Measurements from ENCODE around the gene DIPK1A. TPM values are rescaled to one million over a fixed set of nuclear protein-coding genes. Genes with fewer than 3 reads are reported as not detected.

Gene DIPK1A
- polyA plus RNA-seq, 1 experiment = 12.3 TPM

DNA sequence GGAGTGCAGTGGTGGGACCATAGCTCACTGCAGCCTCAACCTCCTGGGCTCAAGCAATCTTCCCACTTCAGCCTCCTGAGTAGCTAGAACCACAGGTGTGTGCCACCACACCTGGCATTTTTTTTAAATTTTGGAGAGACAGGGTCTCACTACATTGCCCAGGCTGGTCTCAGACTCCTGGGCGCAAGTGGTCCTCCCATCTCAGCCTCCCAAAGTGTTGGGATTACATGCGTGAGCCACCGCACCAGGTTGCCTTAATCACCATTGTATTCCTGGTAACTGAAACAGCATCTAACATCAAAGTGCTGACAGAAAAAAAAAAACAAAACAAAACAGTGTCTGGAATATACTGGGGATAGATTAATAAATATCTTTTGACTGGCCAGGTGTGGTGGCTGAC lies 111.2 kb downstream of the DIPK1A start:
- H3K27me3 ChIP-seq (ENCODE audit: control insufficient read depth, insufficient read depth, low read length) = no peaks in the 10 kb centered on the region
- no peak overlapping the region for H3K4me3 ChIP-seq (ENCODE audit: low read depth, low read length)
- CTCF ChIA-PET = interaction anchor here (0.6 to 2.9 kb wide), 6 partner anchors 14 to 230 kb away, joined by 3 to 7 read pairs (median 4); no protein-coding TSS in a partner anchor
- H3K36me3 ChIP-seq (ENCODE audit: control insufficient read depth, insufficient read depth, low read length) = no peaks in the 10 kb centered on the region; the same call in none of the 2 replicates
- no peak for DNase-seq (ENCODE audit: low read depth)
- POLR2A ChIA-PET = no interaction called here
- TF ChIP-seq, protein P1, sequence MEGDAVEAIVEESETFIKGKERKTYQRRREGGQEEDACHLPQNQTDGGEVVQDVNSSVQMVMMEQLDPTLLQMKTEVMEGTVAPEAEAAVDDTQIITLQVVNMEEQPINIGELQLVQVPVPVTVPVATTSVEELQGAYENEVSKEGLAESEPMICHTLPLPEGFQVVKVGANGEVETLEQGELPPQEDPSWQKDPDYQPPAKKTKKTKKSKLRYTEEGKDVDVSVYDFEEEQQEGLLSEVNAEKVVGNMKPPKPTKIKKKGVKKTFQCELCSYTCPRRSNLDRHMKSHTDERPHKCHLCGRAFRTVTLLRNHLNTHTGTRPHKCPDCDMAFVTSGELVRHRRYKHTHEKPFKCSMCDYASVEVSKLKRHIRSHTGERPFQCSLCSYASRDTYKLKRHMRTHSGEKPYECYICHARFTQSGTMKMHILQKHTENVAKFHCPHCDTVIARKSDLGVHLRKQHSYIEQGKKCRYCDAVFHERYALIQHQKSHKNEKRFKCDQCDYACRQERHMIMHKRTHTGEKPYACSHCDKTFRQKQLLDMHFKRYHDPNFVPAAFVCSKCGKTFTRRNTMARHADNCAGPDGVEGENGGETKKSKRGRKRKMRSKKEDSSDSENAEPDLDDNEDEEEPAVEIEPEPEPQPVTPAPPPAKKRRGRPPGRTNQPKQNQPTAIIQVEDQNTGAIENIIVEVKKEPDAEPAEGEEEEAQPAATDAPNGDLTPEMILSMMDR (IDR thresholded peaks at IDR 0.05; ENCODE audit: insufficient read depth, low read depth, low read length) = no peak

DNA sequence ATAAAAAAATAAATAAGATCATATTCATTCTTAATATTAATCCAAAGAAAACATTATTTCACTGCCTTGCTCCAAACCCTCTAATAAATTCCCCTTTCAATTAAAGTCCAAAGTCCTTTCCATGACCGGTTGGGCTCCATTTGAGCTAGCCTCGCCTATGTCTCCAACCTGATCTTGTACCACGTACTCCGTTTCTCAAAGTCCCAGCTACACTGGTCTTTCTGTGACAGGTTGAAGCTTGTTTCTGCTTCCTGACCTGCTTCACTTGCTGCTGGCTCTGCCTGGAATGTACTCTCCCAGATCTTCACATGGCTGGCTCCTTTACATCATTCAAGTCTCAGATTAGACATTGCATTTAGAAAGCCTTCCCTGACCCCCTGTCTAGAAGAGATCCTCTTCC lies 113.1 kb downstream of the DIPK1A start:
- H3K27me3 ChIP-seq (ENCODE audit: control insufficient read depth, insufficient read depth, low read length) = no peaks in the 10 kb centered on the region
- ChIA-PET POLR2A (no interaction called here), CTCF (interaction anchor here (1.2 to 1.5 kb wide), 2 partner anchors 11 to 146 kb away, joined by 3 to 7 read pairs; no protein-coding TSS in a partner anchor)
- no peaks in the 10 kb centered on the region; the same call in none of the 2 replicates for H3K36me3 ChIP-seq (ENCODE audit: control insufficient read depth, insufficient read depth, low read length)
- no peak for DNase-seq (ENCODE audit: low read depth)
- TF ChIP-seq, protein P1 (IDR thresholded peaks at IDR 0.05; ENCODE audit: insufficient read depth, low read depth, low read length) = no peak
- no peak overlapping the region for H3K4me3 ChIP-seq (ENCODE audit: low read depth, low read length)

DNA sequence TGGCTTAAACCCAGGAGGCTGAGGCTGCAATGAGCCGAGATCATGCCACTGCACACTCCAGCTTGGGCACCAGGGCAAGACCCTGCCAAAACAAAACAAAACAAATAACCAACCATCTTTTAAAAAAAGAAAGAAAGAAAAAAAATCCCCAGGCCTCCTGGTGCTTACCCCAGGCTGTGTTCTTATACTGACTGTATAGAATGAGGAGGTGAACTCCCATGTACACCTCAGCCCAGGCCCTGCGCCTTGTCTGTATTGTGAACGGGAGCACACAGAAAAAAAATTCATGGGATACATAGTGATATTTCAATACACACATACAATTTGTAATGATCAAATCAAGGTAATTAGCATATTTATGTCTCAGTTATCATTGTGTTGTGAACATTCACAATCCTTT lies 115.4 kb downstream of the DIPK1A start:
- Histone ChIP-seq H3K4me3 (ENCODE audit: low read depth, low read length) (no peak overlapping the region), H3K36me3 (ENCODE audit: control insufficient read depth, insufficient read depth, low read length) (no peaks in the 10 kb centered on the region; the same call in none of the 2 replicates), H3K27me3 (ENCODE audit: control insufficient read depth, insufficient read depth, low read length) (no peaks in the 10 kb centered on the region)
- CTCF ChIA-PET = interaction anchor here (1.4 kb wide), 1 partner anchor 148 kb away, joined by 7 read pairs; no protein-coding TSS in a partner anchor
- DNase-seq (ENCODE audit: low read depth) = no peak
- POLR2A ChIA-PET = no interaction called here
- TF ChIP-seq, protein P1 (IDR thresholded peaks at IDR 0.05; ENCODE audit: insufficient read depth, low read depth, low read length) = no peak

DNA sequence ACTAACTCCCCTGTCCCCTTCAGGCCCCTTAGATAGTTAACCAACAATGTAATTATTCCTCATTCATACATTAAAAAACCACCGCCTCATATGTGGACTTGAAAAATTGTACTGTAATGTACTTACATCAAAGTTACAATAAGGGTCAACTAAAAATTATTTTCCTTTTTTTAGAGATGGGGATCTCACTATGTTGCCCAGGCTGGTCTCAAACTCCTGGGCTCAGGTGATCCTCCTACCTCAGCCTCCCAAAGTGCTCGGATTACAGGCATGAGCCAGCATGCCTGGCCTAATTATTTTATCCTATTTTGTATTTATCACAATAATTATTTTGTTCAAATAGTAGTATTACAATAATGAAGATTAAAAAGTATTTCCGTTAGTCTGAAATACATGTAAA lies 116.8 kb downstream of the DIPK1A start:
- POLR2A ChIA-PET = no interaction called here
- Histone ChIP-seq H3K4me3 (ENCODE audit: low read depth, low read length) (no peak overlapping the region), H3K36me3 (ENCODE audit: control insufficient read depth, insufficient read depth, low read length) (peaks cover 5% of the 10 kb centered on the region), H3K27me3 (ENCODE audit: control insufficient read depth, insufficient read depth, low read length) (no peaks in the 10 kb centered on the region)
- TF ChIP-seq, protein P1 (IDR thresholded peaks at IDR 0.05; ENCODE audit: insufficient read depth, low read depth, low read length) = no peak
- no peak for DNase-seq (ENCODE audit: low read depth)
- CTCF ChIA-PET = interaction anchor here (1.4 kb wide), 1 partner anchor 149 kb away, joined by 7 read pairs; no protein-coding TSS in a partner anchor

DNA sequence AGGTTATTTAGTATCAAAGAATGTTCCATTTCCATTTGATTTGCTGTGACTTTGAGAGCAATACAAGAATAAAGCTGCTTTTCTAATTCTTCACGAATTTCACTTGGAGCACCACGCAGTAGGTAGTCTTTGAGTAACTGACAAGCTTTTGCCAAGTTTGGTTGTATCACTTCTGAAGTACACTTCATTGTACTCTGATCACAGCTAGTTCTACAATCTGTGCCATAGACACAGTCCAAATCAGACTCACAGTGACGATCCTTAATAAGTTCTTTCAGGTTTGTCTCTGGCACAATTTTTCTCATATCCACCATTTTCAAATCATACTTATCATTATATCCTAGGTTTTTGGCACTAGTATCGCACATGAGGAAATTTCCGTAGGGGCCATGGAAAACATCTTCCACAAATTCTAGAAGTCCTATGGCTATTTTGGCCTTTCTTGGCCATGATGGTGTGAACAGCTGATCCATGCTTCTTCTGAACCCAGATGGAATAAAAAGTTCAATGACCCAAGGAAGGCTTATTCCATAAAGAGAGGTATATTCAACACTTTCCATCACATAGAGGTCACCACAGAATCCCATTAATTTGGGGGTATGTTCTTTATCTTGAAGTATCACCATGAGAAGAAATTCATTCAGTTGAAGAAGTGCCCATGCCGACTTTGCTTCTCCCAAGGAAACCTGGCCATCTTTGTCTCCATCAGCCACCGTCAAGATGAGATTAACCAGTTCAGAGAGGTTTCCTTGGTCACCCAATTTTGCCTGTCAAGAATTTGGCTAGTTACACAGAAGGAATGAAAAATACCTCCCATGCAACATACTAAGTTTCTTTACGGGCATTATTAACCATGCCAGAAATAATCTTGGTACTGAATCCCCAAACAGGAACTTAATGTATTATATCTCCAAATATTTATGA lies 117.6 kb downstream of the DIPK1A start:
- CTCF ChIA-PET = interaction anchor here (1.0 to 3.5 kb wide), 4 partner anchors 11 to 89 kb away, joined by 3 to 16 read pairs (median 4); partner anchors contain the start of gene RPL5
- POLR2A ChIA-PET = no interaction called here
- Histone ChIP-seq H3K27me3 (ENCODE audit: control insufficient read depth, insufficient read depth, low read length) (no peaks in the 10 kb centered on the region), H3K4me3 (ENCODE audit: low read depth, low read length) (no peak overlapping the region), H3K36me3 (ENCODE audit: control insufficient read depth, insufficient read depth, low read length) (peaks cover 5% of the 10 kb centered on the region)
- TF ChIP-seq, protein P1 (IDR thresholded peaks at IDR 0.05; ENCODE audit: insufficient read depth, low read depth, low read length) = no peak
- no peak for DNase-seq (ENCODE audit: low read depth)

All from BJ (cell line).